HG03175 (cell line): Measurements from ENCODE around the gene CANT1.

Source experiments
- ATAC-seq: cut with Tn5 transposase; IDR thresholded peaks from one replicate; pipeline ENCODE4 v1.9.1; 2021; ENCODE audit warnings: mild to moderate bottlenecking, moderate library complexity; ENCODE audit not compliant: unreplicated experiment

Gene CANT1

DNA sequence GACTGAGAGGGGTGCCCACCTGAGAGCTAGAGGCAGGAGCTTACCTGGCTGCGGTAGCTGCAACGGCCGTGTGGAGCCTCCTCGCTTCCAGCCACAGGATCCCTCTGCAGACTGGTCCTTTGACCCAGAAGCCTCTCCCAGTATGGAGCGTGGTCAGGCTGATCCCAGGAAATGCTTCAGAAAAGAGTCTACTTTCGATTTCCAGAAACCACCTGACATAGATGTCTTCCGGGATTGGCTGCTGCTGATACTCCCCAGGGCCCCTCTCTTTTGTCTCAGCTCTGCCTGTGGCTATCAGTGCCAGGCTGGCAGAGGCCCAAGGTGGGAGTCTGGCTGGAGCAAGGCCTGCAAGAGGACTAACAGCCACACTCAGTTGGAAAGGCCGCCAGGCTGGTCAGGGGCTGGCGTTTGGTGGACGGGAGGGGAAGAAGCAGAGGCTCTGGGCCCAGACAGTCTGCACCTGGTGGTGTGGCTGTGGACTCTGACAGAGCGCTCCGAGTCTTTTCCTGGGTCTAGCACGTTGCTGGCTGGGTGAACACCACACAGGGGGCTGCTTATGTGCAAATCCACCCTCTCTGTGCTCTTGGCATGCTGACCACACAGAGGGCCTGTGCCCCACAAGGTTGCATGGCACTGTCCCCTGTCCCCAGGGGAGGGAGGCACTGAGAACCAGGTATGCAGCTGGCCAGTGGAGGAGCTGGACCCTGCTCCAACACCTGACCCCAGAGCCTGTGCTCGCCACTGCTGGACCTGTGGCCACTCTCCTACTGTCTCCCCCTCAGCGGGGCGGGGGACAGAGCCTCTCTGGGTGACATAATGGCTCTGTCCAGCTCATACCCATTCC lies 29.6 kb downstream of the CANT1 start, which contains the start of gene LGALS3BP:
LGALS3BP (minus strand) TSS at position 144 of the 844 bp plus-strand sequence. CDS start 2,732 bp downstream, outside the sequence.
- no peak for ATAC-seq

DNA sequence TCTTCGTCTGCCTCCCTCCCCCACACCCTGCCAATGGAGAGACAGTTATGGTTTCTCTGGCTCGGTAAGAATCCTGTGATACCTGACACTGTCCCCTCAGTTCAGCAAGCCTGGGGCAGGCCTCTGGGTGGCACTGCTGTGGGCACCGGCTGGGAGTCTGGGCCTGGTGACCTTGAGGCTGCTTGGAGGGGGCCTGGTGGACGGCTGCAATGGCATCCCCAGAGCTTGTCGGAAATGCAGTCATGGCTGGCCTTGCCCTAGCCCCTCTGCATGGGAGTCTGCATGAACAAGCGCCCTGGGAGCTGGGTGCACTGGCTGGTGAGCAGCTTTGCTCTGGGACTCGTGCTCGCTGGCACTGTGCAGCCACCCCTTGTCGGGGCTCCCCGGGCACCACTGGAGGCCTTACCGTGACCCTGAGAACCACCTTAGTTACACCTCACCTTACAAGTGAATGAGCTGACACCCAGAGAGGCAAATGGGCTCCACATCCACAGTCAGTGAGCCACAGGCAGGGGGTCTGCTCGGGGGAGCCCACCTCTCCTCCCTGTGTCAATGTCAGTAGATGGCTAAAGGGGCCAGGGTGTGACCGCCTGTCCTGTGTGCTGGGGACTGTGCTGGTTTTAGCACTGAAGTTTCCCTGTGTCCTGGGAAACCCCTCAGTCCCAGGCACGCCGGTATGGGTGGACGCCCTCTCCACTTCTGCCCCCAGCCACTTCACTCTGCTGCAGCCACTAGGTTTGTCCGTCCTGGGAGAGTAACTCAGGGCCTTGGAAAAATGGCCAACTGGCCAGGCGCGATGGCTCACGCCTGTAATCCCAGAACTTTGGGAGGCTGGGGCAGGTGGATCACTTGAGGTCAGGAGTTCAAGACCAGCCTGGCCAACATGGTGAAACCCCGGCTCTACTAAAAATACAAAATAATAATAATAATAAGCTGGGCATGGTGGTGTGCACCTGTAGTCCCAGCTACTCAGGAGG lies 31.3 kb downstream of the CANT1 start:
- ATAC-seq: no peak

- no peak for ATAC-seq
These were observed 32.0 kb downstream of the CANT1 start for GRCh38 chr17:78977681-78977943.

DNA sequence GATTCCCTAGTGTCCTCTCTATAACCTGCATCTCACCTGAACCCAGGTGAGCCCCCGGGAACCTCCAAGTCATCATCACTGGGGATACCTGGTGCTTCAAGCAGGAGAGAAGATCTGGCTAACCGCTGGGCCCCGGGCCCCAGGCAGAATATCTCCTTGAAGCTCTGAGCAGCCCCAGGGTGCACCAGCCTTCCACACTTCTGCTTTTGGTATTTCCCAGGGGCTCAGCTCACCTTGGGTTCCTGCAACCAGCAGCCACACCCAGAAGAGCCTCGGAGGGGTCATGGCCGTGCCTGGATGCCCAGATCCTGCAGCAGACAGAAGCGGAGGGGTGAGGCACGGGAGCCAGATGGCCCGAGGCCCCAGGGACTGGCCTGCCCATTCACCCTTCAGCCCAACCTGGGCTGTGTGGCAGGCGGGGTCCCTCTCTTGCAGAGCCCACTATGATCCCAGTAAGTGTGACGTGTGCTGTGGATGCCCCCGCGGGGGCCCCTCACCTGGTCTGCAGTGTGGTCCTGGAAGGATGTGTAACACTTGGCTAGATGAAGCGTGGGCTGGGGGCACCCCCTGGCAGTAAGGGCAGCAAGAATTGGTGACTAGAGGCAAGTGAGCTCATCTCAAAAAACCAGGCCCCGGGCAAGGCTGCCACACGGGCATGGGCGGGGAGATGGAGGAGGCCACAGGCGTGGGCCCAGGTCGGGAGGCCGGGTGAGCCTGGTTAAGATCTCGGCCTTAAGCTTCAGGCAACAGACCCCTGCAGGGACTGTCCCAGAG lies 32.5 kb downstream of the CANT1 start:
- ATAC-seq: no peak

DNA sequence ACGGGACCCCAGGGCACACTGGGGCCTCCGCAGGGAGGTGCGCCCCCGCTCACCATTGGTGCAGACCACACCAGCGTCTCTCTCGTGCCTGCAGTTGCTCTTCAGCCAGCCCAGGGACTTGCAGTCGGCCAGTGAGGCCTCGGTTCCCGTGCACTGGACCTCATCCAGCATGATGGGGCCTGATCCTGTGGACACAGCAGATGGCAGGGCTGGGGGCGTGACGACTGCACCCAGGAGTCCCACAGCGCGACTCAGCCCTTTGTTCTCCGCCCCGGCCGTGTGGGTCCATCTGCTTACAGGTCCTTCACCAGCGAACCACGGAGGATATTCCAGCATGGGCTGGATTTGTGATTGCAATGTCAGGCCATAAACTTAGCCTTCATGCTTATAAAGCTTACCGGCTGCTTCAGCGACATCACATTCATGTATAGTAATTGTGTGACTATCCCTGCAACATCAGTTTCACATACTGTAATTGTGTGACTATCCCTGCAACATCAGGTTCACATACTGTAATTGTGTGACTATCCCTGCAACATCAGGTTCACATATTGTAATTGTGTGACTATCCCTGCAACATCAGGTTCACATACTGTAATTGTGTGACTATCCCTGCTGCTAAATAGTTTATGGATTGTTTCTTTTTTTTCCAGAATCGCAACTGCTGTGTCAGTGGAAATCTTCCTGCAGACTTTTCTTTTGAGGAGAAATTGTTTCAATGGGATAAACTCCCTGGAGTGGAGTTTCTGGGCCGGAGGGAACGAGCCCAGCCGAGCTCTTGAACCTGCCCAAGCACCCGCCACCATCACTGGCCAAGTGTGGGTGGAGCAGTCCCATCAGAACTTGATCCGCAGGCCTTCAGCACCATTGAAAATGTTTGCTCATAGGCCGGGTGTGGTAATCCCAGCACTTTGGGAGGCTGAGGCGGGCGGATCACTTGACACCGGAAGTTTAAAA lies 34.7 kb downstream of the CANT1 start:
- ATAC-seq: no peak

- no peak for ATAC-seq
These were observed 35.6 kb downstream of the CANT1 start for GRCh38 chr17:78973792-78974520.

GRCh38 chr17:78973196-78973595 lies 36.4 kb downstream of the CANT1 start:
- no peak for ATAC-seq

DNA sequence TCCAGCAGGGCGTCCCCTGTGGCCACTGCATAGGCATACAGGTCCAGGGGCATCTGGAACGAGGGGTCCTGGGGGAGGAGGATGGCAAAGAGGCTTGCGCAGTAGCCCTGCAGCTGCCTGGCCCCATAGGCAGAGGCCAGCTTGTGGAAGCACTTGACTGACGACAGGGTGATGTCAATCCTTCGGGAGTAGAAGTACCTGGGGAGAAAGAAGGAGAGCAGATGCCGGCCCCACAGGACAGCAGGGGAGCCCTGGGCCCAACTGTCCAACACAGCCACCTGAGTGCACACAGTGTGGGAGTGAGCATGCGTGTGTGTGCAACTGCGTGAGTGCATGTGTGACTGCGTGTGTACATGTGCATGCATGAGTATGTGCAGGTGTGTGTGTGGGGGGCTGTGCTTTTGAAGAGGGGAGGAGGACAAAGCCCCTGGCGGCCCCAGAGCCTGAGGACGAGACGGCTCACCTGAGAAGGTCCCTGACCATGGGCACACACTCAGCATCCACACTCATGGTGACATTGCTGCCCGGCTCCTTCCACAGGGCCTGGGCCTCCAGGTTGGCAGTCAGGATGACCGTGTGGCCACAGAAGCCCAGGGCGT lies 37.0 kb downstream of the CANT1 start:
- no peak for ATAC-seq

DNA sequence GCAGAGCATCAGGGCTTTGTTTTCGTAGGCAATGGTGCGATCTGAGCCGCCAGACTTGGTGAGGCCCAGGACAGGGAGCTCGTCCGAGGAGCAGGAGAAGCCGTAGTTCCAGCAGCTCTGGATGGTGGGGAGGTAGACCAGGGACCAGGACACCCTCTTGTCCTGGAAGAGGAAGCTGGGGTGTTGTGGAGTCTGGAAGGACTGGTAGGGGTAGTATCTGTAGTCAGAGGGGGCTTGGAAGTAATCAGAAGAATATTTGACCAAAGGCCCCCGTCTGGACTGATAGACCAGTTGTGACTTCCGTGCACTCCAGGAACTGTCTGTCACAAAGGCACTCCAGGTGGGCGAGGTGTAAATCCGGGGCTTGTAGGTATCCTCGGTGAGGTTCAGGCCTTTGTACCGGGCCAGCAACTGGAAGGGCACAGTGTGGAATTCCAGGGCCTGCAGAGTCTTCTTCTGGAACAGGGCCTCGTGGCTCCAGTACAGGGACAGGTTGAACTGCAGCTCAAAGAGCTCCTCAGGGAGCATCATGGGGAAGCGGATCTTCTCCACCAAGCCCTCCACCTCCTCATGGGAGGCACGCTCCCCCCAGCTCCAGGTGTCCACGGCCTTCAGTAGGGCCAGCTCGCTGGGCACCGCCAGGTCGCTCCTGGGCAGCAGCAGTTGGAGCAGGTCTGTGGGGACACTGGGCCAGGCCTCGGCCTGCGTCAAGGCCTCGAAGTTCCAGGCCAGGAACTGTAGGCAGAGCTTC lies 37.6 kb downstream of the CANT1 start:
- no peak for ATAC-seq

GRCh38 chr17:78970834-78971755 lies 38.5 kb downstream of the CANT1 start:
- ATAC-seq: no peak

- no peak for ATAC-seq
These were observed 39.7 kb downstream of the CANT1 start for GRCh38 chr17:78969865-78970264.

DNA sequence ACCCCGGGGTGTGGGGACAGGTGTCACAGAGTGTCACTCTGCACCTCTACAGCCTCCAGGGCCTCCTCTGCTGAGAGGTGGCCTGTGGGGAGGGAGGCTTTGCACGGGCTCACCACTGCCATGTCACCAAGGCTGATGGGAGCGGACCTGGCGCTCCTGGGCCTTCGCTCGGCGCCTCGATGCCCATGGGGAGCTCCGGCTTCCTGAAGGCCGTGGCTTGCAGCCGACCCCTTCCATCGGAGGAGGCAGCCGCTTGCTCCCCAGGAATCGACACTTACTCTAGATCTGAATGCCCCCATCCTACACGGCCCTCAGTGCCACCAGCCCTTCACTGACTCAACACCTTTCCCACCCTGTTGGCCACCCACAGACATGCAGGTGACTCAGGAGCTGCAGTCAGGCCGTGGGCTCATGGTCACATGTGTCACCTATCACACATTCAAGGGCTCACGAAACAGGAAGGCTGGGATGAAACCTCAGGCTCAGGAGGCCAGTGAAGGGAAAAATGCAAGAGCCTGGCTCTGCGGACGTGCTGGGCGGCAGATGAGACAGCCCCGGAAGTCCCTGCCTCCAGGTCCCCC lies 41.7 kb downstream of the CANT1 start:
- ATAC-seq: no peak

- no peak for ATAC-seq
These were observed 42.5 kb downstream of the CANT1 start for GRCh38 chr17:78966910-78967600.

DNA sequence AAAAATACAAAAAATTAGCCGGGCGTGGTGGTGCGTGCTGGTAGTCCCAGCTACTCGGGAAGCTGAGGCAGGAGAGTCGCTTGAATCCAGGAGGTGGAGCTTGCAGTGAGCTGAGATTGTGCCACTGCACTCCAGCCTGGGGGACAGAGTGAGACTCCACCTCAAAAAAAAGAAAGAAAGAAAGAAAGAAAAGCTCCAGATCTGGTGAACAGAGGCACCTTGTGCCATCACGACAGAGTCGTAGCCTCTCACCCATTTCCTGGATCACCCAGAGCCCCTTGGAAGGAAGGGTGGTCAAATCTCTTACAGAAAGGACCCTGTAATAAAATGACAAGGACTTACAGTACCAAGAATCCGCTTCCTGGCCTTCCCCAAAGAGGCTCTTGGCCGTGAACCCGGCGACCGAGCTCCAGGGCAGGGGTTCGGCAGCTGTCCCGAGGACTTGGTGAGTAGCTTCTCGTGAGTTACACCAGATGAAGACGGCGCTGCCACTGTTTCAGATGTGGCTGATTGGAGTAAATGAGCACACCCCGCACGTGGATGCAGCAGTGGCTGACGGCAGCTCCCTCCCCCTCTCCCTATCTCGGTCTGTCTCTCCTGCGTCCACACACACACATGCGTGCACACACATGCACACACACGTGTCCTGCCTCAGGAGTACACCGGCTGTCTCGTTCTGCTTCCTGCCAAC lies 43.3 kb downstream of the CANT1 start:
- ATAC-seq: no peak

- ATAC-seq: no peak
These were observed 44.1 kb downstream of the CANT1 start for GRCh38 chr17:78965491-78965924.

- ATAC-seq: no peak
These were observed 46.2 kb downstream of the CANT1 start for GRCh38 chr17:78963378-78963777.
